DND-41 (cell line): ENCODE results near the gene NELL2.

ENCODE experiments used
- EZH2 ChIP-seq: IDR thresholded peaks from 3 replicates; pipeline ENCODE4 v1.6.1; 2012; ENCODE audit warnings: borderline replicate concordance, low read depth, mild to moderate bottlenecking, moderate library complexity, low read length, inconsistent platforms; ENCODE audit not compliant: severe bottlenecking
- TF ChIP-seq, protein P1 (sequence below): IDR thresholded peaks from 2 replicates; pipeline ENCODE4 v1.5.1; 2012; ENCODE audit warnings: borderline replicate concordance, low read length, moderate library complexity, mild to moderate bottlenecking; ENCODE audit not compliant: poor library complexity, severe bottlenecking; ENCODE audit errors: extremely low read depth

DNA sequence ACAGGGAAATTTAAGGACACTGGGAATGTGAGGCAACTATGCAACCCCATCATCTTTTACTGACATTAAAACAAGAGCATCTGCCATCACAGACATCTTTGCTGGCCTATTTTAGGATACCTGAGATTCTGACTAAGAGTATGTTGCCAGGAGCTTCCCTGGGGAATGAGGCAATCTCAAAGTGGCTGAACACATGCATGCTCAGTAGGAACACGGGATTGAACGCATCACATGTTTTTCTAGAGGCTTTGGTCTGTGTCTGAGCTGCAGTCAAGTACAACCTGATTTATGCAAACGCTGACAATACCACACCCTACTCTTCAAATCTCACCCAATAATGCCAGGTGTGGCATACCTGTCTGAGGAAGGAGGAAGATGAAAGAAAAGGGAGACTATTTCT, 416.5 kb downstream of the NELL2 start:
- TF ChIP-seq, protein P1, sequence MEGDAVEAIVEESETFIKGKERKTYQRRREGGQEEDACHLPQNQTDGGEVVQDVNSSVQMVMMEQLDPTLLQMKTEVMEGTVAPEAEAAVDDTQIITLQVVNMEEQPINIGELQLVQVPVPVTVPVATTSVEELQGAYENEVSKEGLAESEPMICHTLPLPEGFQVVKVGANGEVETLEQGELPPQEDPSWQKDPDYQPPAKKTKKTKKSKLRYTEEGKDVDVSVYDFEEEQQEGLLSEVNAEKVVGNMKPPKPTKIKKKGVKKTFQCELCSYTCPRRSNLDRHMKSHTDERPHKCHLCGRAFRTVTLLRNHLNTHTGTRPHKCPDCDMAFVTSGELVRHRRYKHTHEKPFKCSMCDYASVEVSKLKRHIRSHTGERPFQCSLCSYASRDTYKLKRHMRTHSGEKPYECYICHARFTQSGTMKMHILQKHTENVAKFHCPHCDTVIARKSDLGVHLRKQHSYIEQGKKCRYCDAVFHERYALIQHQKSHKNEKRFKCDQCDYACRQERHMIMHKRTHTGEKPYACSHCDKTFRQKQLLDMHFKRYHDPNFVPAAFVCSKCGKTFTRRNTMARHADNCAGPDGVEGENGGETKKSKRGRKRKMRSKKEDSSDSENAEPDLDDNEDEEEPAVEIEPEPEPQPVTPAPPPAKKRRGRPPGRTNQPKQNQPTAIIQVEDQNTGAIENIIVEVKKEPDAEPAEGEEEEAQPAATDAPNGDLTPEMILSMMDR, result no peak
- no peak for TF ChIP-seq EZH2
